Panc1 (cell line): ENCODE results near the gene COL4A1. TPM values are rescaled to one million over a fixed set of nuclear protein-coding genes. Genes with fewer than 3 reads are reported as not detected.

Experiments
- ATAC-seq: fragments of 200-7000 bp; cut with Tn5 transposase; 2 replicates; pipeline ENCODE4 v1.9.1; 2020; ENCODE audit warnings: mild to moderate bottlenecking, moderate library complexity
- BruUV-seq: library from RNA; stranded (reverse); fragments of 400-500 nt; replicated peaks from 2 replicates; lab custom pipeline; 2021; lab: Mats Ljungman, UMichigan
- CTCF ChIA-PET: fragments of 300-600 bp; sonication (Branson Sonifier 250); formaldehyde crosslinking; loops from one replicate; lab custom pipeline; 2022; ENCODE audit warnings: antibody characterized with exemption; lab: Charles Lee
- POLR2A ChIA-PET: fragments of 300-600 bp; sonication (Branson Sonifier 250); formaldehyde crosslinking; loops from one replicate; lab custom pipeline; 2022; ENCODE audit warnings: antibody characterized with exemption; lab: Charles Lee
- DNase-seq: peaks from one replicate; pipeline ENCODE4 v3.0.0-alpha.2; 2010; ENCODE audit warnings: low read depth, low spot score
- H3K27ac ChIP-seq: 2 replicates; pipeline ENCODE4 v1.5.1; 2011; ENCODE audit warnings: mild to moderate bottlenecking, low read length, inconsistent platforms
- H3K27me3 ChIP-seq: fragments of 200-500 bp; sonication (Bioruptor generic); 2 replicates; pipeline ENCODE4 v1.6.0; 2014; ENCODE audit warnings: low read length, inconsistent platforms; ENCODE audit not compliant: control insufficient read depth, insufficient read depth
- H3K36me3 ChIP-seq: fragments of 200-500 bp; sonication (Bioruptor generic); 2 replicates; pipeline ENCODE4 v1.5.1; 2014; ENCODE audit warnings: inconsistent platforms, mild to moderate bottlenecking, low read length, moderate library complexity; ENCODE audit not compliant: control insufficient read depth, insufficient read depth
- H3K4me1 ChIP-seq: 2 replicates; pipeline ENCODE4 v1.5.1; 2011; ENCODE audit warnings: inconsistent platforms, mild to moderate bottlenecking, low read length, moderate library complexity; ENCODE audit not compliant: control insufficient read depth, insufficient read depth
- H3K4me3 ChIP-seq, 2 experiments: 2 replicates each; pipeline ENCODE4 v1.5.1; 2011 to 2012; ENCODE audit warnings: low read depth in 2 of 2, low read length in 2 of 2, mild to moderate bottlenecking in 2 of 2, inconsistent platforms in 1 of 2, moderate library complexity in 1 of 2
- H3K9me3 ChIP-seq: fragments of 200-500 bp; sonication (Bioruptor generic); 2 replicates; pipeline ENCODE4 v1.5.1; 2014; ENCODE audit warnings: low read depth, mild to moderate bottlenecking, inconsistent platforms, low read length, moderate library complexity; ENCODE audit not compliant: control insufficient read depth, insufficient read depth
- CTCF ChIP-seq: fragments of 450-650 bp; IDR thresholded peaks from 2 replicates; pipeline ENCODE4 v1.5.1; 2017; ENCODE audit warnings: mild to moderate bottlenecking
- POLR2AphosphoS5 ChIP-seq: IDR thresholded peaks from 2 replicates; pipeline ENCODE4 v1.6.1; 2012; ENCODE audit warnings: mild to moderate bottlenecking, low read depth, low read length, moderate library complexity
- REST ChIP-seq, 2 experiments: IDR thresholded peaks; 2 replicates each; pipeline ENCODE4 v1.6.1; 2011 to 2012; ENCODE audit warnings: low read depth in 2 of 2, control low read depth in 1 of 2, low read length in 1 of 2, mild to moderate bottlenecking in 1 of 2, moderate library complexity in 1 of 2; ENCODE audit not compliant: insufficient read depth in 1 of 2
- SIN3A ChIP-seq: IDR thresholded peaks from 2 replicates; pipeline ENCODE4 v1.6.1; 2012; ENCODE audit warnings: low read depth, mild to moderate bottlenecking, low read length, moderate library complexity, borderline replicate concordance; ENCODE audit not compliant: insufficient read depth
- TCF7L2 ChIP-seq: IDR thresholded peaks from 2 replicates; pipeline ENCODE4 v1.6.1; 2011; ENCODE audit warnings: mild to moderate bottlenecking, low read depth, low read length, inconsistent platforms
- in situ Hi-C: cut with HindIII; loops from 2 replicates; pipeline ENCODE4 v1.10.0; 2016; ENCODE audit warnings: low sequenced_read_pairs, low pct_unique_long_range_greater_than_20kb
- intact Hi-C: fragments of 100-400 bp; cut with micrococcal nuclease; formaldehyde crosslinking; loops from one replicate; pipeline ENCODE4 v1.10.0; 2022; ENCODE audit not compliant: unreplicated experiment
- total RNA-seq: library from RNA; stranded (reverse); gene quantifications from one replicate; pipeline ENCODE4 v1.2.1, GENCODE V29; 2021; ENCODE audit not compliant: unreplicated experiment

COL4A1 gene
- total RNA-seq, 1 experiment from 2014 or later, result 1.1 TPM

DNA sequence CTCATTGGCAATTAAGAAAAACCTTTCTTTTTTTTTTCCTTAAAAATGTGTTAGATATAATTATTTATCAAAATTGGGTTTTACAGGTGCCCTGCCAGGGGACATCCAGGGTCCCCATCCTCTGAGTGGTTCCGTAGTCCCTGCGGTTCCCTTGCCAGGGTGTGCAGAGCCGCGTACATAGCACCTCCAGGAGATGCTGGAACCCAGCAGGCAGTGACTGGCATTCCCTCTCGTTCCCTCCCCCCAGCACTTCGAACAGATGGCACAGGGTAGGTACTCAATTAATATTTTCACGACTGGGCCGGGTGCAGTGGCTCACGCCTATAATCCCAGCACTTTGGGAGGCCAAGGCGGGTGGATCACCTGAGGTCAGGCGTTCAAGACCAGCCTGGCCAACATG lies 82.0 kb downstream of the COL4A1 start:
- no peak for DNase-seq
- intact Hi-C loops (no loop called here), in situ Hi-C loops (no loop called here)
- no peak overlapping the region for H3K27ac ChIP-seq
- CTCF ChIA-PET, result no interaction called here
- POLR2A ChIA-PET, result no interaction called here
- no peaks in the 10 kb centered on the region for H3K4me1 ChIP-seq
- no peak for TF ChIP-seq SIN3A
- TF ChIP-seq TCF7L2, result no peak
- TF ChIP-seq POLR2AphosphoS5, result no peak
- no peak for TF ChIP-seq REST (IDR thresholded peaks at IDR 0.05; ENCODE audit: insufficient read depth in 1 of 2, low read depth in 2 of 2, low read length in 1 of 2)
- TF ChIP-seq CTCF, result no peak
- no peaks in the 10 kb centered on the region for H3K9me3 ChIP-seq
- H3K4me3 ChIP-seq, result no peak overlapping the region
- no peak for ATAC-seq
- BruUV-seq, result no TSS peak
- H3K27me3 ChIP-seq, result no peaks in the 10 kb centered on the region
- H3K36me3 ChIP-seq, result no peaks in the 10 kb centered on the region

DNA sequence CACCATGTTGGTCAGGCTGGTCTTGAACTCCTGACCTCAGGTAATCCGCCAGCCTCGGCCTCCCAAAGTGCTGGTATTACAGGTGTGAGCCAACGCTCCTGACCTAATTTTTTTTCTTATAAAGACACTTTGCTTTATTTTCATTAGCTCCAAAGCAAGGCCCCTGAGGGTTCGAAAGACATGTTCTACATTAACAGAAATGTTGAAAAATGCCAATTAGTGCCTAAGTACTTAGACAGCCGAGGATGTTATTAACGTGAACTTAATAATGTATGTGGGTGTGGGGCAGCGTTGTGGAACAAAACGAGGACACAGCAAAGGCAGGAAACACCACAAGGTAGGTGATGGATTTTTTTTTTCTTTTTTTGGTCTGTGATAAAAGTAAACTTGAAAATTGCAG lies 82.4 kb downstream of the COL4A1 start:
- ATAC-seq, result no peak
- ChIA-PET CTCF (interaction anchor here (0.5 kb wide), 1 partner anchor 222 kb away, joined by 3 read pairs; no protein-coding TSS in a partner anchor), POLR2A (no interaction called here)
- BruUV-seq, result no TSS peak
- no peaks in the 10 kb centered on the region for H3K27me3 ChIP-seq
- H3K36me3 ChIP-seq, result no peaks in the 10 kb centered on the region
- in situ Hi-C loops (no loop called here), intact Hi-C loops (no loop called here)
- H3K4me1 ChIP-seq, result no peaks in the 10 kb centered on the region
- TF ChIP-seq SIN3A (no peak), REST (IDR thresholded peaks at IDR 0.05; ENCODE audit: insufficient read depth in 1 of 2, low read depth in 2 of 2, low read length in 1 of 2) (no peak), TCF7L2 (no peak), CTCF (no peak), POLR2AphosphoS5 (no peak)
- DNase-seq, result no peak
- H3K4me3 ChIP-seq, result no peak overlapping the region
- H3K9me3 ChIP-seq, result no peaks in the 10 kb centered on the region
- H3K27ac ChIP-seq, result no peak overlapping the region
